Middle frontal gyrus (tissue), 1 donor: Measurements from ENCODE around the gene FUNDC2.
"Not testable (repeated sequence)": the region's sequence is repeated elsewhere in the genome, so short reads cannot be mapped to it uniquely, and the experiment has no call there.

Source experiments
- DNase-seq: peaks from one replicate; pipeline ENCODE4 v3.0.0-alpha.2; 2015; ENCODE audit warnings: low spot score; ENCODE audit errors: extremely low spot score

FUNDC2 gene, protein sequence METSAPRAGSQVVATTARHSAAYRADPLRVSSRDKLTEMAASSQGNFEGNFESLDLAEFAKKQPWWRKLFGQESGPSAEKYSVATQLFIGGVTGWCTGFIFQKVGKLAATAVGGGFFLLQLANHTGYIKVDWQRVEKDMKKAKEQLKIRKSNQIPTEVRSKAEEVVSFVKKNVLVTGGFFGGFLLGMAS

DNA sequence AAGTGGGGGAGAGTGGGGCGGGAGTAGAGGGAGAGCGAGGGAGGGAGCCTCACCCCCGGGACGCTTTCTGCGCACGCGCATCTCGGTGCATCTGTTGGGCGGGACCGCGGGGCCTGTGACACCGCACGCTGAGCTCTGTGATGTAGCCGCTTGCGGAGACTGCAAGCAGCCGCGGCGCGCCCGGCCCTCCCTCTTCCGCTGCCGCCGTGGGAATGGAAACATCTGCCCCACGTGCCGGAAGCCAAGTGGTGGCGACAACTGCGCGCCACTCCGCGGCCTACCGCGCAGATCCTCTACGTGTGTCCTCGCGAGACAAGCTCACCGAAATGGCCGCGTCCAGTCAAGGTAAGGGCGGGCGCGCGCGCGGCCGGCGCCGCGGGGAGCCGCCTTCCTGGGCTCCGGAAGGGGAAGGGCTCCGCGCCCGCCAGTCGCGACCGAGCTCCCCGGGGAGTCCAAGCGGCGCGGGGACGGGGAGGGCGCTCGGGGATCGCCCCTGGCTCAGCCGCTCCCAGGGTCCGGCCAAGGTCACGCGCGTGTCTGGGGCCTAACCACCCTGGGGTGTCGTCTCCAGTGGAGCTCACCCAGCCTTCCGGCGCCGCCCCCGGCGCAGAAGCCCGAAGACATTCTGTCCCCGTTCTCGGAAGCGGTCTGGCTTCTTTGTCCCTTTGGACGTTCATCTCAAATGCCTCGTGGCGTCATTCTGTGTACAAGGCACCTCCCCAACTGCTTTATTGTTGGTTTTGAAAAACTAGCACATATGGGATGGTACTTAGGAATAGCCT, at the start of gene FUNDC2:
TSS of gene FUNDC2 (plus strand) at position 118 of the 782 bp plus-strand sequence. CDS start at position 213, 95 bp downstream.
- peak; percentile 80 for DNase-seq

GRCh38 chrX:154979629-154980028, 47.0 kb upstream of the FUNDC2 start:
- no peak for DNase-seq

DNA sequence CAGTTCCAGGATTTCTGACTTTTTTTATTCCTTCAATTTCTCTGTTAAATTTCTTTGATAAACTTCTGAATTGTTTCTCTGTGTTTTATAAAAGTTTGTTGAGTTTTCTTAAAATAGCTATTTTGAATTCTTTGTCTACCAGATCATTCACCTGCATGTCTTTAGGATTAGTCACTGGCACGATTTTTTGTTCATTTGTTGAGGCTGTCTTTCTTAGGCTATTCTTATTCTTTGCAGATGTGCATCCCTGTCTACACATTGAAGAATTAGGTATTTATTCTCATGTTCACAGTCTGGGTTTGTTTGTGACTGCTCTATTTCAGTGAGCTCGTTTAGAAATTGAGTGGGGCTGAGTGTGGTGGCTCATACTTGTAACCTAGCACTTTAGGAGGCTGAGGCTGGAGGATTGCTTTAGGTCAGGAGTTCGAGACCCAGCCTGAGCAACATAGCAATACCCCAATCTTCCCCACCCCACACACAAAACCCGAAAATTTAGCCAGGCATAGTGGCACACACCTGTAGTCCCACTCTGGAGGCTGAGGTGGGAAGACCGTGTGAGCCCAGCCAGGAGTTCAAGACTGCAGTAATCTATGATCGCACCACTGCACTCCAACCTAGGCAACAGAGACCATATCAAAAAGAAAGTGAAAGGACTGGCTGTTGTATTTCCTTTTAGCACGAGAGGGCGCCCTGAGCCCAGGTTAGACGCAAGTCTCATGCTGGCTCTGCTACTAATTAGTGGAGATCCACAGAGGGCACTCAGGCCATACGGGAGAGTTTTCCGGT, 46.1 kb upstream of the FUNDC2 start:
- peak; percentile 9 for DNase-seq

DNA sequence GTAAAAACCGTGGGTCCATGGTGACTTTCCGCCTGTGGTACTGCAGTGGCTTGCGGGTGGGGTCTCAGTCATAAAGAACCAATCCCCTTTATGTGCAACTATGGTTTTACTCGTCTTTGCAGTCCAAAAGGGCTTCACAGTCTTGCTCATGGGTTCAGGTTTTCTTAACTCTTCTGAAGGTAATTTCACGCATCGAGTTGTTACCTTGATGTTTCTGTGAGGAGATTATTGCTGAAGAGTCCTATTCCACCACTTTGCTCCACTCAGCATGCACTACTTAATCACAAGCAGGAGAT, 45.6 kb upstream of the FUNDC2 start:
- no peak for DNase-seq

- DNase-seq: no peak
These were observed 39.6 kb upstream of the FUNDC2 start for GRCh38 chrX:154986826-154987575.

GRCh38 chrX:154987940-154988339, 38.7 kb upstream of the FUNDC2 start:
- no peak for DNase-seq

DNA sequence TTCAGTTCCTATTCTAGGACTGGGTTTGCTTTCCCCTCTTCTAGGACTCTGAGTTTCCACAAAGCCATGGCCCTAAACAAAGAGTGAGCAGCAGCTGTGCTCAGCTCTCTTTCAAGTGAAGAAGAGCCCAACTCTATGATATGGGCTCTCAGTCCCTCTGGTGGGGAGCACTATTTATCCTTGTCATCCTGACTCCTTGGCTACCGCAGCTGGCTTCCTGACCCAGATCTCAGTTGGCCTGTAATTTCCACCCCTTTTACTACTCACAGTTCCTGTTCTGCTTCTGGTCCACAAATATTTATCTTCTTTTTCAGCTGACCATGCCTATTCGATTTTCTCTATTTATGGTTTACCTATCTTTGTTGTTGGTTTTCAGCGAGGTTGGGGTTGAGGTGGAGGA, 37.9 kb upstream of the FUNDC2 start:
- DNase-seq: no peak

DNA sequence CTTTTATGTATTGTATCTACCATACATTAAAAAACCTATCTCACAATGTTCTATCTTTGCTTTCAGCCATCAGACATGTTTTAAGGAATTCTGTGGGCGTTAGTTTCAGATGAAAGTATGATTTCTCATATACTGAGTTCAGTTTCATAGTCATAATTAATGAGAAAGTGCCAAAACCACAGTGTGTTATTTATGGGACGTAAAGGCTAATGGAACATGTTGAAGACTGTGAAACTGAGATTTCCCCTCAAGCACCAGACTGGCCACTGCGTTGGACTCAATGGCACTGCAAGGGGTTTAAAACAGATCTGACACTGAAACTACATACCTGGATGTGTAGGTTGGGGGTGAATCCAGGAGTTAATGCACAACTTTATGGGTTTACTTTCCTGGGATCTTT, 36.1 kb upstream of the FUNDC2 start:
- DNase-seq: no peak

DNA sequence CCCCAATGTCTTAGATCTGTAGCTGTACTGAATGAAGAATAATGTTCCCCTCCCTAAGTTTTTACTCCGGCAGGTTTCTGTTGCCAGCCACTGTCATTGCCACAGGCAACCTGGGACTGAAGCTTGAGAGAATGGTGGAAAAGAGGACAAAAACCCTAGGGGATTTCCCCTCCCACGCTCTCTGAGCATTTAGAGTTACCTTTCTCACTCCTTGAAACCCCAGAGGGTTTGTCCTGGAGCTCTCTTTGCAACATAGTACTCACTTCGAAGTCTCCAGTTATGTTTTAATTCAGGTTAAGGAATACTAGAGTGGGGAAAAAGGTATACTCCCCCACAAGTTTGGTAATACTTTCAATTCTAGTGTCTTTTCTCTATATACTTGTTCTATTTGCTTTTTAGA, 35.6 kb upstream of the FUNDC2 start:
- DNase-seq: no peak

DNA sequence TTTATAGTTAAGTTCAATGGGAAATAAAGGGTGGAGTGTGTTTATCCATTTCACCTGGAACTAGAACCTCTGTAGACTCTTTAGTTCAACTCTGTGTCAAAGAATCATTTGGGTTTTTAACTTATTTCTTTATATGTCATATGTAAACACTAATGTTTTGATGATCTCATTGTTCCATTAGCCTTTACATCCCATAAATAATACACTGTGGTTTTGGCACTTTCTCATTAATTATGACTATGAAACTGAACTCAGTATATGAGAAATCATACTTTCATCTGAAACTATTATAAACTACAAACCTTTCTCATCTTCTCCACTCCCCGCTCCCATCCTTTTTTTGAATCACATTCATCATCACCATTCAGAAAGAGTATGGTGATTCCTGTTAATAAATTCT, 35.2 kb upstream of the FUNDC2 start:
- no peak for DNase-seq

GRCh38 chrX:154998204-154998880, 28.3 kb upstream of the FUNDC2 start:
- DNase-seq: no peak

DNA sequence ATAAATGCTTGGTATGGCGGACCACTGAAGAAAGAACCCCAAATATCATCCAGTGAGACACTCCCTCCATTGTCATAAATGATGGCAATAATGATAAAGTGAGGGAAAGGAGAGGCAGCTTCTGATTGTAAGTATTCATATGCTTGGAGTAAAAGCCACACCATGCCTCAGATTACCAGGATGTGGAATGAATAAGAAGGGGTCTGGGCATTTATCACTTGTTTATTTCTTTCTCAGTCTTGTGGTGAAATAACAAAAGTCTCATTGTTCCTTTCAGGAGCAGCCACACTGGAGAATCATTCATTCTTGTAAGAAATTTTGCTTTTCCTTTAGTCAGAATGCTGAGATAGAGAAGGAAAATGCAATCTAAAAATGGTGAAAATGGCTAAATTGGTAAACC, 25.8 kb upstream of the FUNDC2 start:
- no peak for DNase-seq

DNA sequence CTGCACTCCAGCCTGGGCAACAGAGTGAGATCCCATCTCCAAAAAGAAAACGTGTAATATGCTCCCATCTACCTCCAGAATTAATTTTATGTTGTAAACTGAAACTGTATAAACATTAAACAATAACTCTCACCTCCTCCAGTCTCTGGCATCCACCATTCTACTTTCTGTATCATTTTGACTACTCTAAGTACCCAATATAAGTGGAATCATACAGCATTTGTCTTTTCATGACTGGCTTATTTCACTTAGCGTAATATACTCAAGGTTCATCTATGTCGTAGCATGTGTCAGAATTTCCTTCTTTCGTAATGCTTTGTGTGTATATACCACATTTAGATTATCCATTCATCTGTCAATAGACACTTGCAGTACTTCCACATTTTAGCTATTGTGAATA, 24.8 kb upstream of the FUNDC2 start:
- DNase-seq: no peak

GRCh38 chrX:155005190-155005589, 21.5 kb upstream of the FUNDC2 start:
- DNase-seq: no peak

DNA sequence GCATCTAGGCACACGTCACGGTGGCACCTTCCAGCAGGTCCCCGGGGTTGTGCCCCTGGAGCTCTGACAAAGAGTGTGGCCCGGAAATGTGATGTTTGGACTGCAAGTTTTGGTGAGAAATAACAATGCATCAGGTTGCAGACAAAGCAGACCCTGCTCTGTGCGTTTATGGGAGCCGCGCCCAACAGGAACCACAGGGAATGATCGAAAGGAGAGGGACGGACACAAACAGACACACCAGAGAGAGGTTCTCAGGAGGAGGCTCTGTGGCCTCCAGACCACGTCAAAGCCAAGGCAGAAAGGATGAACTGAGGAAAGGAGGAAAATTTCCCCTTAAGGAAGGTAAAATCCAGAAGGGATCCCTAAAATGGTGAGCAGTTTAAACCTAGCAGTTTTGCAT, 20.3 kb upstream of the FUNDC2 start:
- not testable (repeated sequence) for DNase-seq

DNA sequence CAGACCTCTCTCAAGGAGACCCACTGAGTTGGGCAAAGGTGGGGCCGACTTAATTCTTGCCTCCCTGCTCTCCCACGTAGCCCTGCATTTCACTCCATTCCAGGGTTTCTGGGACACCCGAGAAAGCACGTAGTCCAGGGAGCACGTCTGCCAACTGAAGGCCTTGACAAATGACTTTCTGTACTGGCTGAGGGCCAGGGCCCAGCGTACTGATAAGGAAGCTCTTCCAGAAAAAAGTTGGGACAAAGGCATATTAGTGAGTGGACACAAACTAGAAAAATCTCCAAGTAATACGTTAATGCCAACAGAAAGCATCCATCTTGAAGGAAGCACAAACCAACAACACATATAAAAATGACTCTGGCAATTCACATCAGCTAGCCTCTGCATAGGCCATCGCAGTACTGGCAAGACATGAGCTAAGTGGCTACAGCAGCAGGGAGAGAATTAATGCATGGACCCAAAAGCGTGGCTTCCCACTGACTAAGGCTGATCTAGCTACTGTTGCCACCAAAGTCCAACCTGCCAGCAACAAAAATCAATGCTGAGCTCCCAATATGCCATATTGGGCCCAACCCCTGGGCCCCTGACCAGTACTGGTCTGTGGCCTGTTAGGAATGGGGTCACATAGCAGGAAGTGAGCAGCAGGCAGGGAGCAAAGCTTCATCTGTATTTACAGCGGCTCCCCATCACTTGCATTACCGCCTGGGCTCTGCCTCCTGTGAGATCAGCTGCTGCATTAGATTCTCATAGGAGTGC, 19.6 kb upstream of the FUNDC2 start:
- not testable (repeated sequence) for DNase-seq

DNA sequence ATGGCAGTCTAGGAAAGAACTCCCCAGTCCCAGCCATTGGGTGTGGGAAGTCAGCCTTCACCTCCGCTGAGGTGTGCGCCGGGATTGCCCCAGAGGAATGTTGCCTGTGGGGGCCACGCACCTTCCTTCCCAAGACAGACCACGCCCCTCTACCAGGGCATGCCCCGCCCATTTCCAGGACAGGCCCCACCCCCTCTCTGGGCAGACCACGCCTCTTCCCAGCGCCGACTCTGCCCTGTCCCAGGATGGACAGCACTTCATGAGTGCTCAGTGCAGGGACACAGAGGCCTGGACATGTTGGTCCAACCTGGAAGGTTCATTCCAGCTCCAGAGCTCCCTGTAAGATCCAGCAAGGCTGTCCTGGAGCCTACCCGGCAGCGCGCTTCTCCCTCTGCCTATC, 18.1 kb upstream of the FUNDC2 start:
- DNase-seq: not testable (repeated sequence)

GRCh38 chrX:155009994-155010472, 16.6 kb upstream of the FUNDC2 start:
- DNase-seq: no peak

GRCh38 chrX:155020591-155020990, 6.1 kb upstream of the FUNDC2 start:
- no peak for DNase-seq

DNA sequence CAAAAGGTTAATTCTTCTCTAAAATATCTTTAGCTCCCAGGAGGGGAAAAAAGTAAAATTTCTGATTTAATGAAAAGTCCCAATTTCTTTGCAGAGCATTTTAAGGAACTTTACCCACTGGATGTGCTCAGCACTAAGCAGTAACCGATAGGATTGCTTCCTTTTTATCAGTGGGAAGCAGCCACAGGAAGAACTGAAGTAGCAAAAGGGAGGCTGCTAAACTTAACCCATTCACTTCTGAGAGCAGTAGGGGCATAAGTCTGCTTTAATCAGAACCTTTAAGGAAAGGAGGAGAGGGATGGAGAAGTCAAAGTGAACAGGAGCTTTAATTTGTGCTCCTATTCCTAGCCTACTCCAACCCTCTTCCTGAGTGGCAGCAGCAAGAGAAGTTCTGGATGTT, 4.1 kb upstream of the FUNDC2 start, which contains the start of gene F8:
TSS of gene F8 (minus strand) at position 139 of the 400 bp plus-strand sequence. CDS start 171 bp downstream, outside the sequence.
- no peak for DNase-seq
